AG09309 (cell line): ENCODE results near the gene ATXN2L.
A peak's percentile ranks its signal among the peaks of the same experiment; 100 is the strongest.

Experiments used
- DNase-seq: peaks from one replicate; pipeline ENCODE4 v3.0.0-alpha.2; 2010; ENCODE audit warnings: low read depth
- H3K4me3 ChIP-seq: 2 replicates; pipeline ENCODE4 v1.5.1; 2011; ENCODE audit warnings: mild to moderate bottlenecking, low read depth, low read length, moderate library complexity; ENCODE audit not compliant: control insufficient read depth
- CTCF ChIP-seq: IDR thresholded peaks from 2 replicates; pipeline ENCODE4 v1.5.1; 2011; ENCODE audit warnings: mild to moderate bottlenecking, low read depth, low read length, inconsistent platforms; ENCODE audit not compliant: insufficient read depth, control insufficient read depth; ENCODE audit errors: missing control alignments

ATXN2L gene

GRCh38 chr16:28874406-28874805, 51.6 kb downstream of the ATXN2L start:
- no peak for TF ChIP-seq CTCF
- no peak overlapping the region for H3K4me3 ChIP-seq
- DNase-seq: no peak

- no peak overlapping the region for H3K4me3 ChIP-seq
- TF ChIP-seq CTCF: peak; percentile 10
- DNase-seq: no peak
Measured at GRCh38 chr16:28875134-28876018, 52.6 kb downstream of the ATXN2L start.

- H3K4me3 ChIP-seq: no peak overlapping the region
- TF ChIP-seq CTCF: no peak
- no peak for DNase-seq
Measured at GRCh38 chr16:28876019-28876659, 53.3 kb downstream of the ATXN2L start.

GRCh38 chr16:28876973-28877654, 54.3 kb downstream of the ATXN2L start:
- H3K4me3 ChIP-seq: no peak overlapping the region
- no peak for TF ChIP-seq CTCF
- DNase-seq: no peak

GRCh38 chr16:28877655-28878000, 54.8 kb downstream of the ATXN2L start:
- no peak for TF ChIP-seq CTCF
- DNase-seq: no peak
- no peak overlapping the region for H3K4me3 ChIP-seq

GRCh38 chr16:28878083-28878926, 55.5 kb downstream of the ATXN2L start, which contains the start of gene ATP2A1:
ATP2A1 (plus strand) TSS chr16:28878488; CDS start chr16:28878672, 184 bp downstream.
- H3K4me3 ChIP-seq: peak within 1 kb of the TSS; percentile 86
- no peak for DNase-seq
- TF ChIP-seq CTCF: no peak
